ENCODE results near the gene RTKN. TPM values are rescaled to one million over a fixed set of nuclear protein-coding genes. Genes with fewer than 3 reads are reported as not detected.

Gene RTKN
- 83.1 TPM for total RNA-seq (2021; ENCODE audit: unreplicated experiment)
- polyA plus RNA-seq (2012; ENCODE audit: insufficient read length): 79.8 TPM
- Bru-seq, nascent RNA: percentile 81 among the genes with signal in this experiment
- percentile 86 among the genes with signal in this experiment for BruChase-seq, experiment 1, labeled RNA remaining after a 2-hour chase
- BruChase-seq, experiment 2, labeled RNA remaining after a 6-hour chase: percentile 79 among the genes with signal in this experiment
- long read RNA-seq, transcript RTKN-201 (12 exons, 2,220 nt): minor isoform, 8 of 166 reads
- long read RNA-seq, transcript RTKN-202 (12 exons, 2,142 nt): major isoform, 79 of 166 reads
- long read RNA-seq, transcript RTKN-210 (3 exons, 853 nt): minor isoform, 19 of 166 reads
- long read RNA-seq, transcript RTKN-207 (2 exons, 1,105 nt): minor isoform, 7 of 166 reads
- long read RNA-seq, partial matches to known transcripts: 8 of 166 reads
- long read RNA-seq, other reads (novel, unspliced or antisense): 42 of 166 reads

DNA sequence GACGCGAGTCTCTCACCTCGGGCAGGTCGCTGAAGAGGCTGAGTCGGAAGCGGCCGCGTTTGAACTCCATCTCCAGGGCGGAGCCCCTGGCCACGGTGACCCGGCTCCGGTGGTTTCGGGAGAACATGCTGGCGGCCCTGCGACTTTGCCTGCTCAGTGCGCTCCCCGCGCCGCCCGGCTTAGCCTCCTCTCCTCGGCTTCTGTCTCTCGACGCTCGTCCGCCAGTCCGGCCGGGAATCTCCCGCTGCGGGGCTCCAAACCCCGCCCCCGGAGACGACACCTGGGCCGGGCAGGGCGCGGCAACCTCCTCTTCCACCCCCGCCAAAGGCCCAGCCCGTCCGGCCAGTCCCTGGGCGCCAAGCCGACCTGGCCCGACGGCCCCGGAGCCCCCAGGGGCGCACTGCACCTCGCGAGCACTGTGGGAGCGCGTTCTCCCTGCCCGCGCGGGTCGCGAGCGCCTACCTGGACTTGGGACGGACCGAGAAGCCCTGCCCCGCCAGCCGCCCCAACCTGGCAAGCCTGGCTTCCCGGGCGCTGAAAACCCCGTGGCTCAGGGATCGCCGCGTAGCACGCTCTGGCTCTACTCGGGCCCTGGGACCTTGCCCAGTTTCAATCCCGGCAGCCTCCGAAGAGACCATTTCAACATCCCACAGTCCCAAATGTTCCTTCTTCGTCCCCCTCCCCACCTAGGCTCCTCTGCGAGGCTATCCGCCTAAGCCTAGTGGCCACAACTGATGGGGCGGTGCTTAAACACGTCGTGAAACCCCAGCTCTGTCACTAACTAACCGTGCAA is at the start of gene RTKN:
Gene RTKN, minus strand, starts transcription at position 248 of the 793 bp plus-strand sequence. Its CDS starts 121 bp downstream, at position 127.
- ATAC-seq: peak; percentile 77
- peaks cover 10% of the 10 kb centered on the region for H3K4me1 ChIP-seq (ENCODE audit: control insufficient read depth, insufficient read depth, low read length)
- H3K36me3 ChIP-seq (ENCODE audit: control insufficient read depth, insufficient read depth, low read length): no peaks in the 10 kb centered on the region
- ChIA-PET POLR2A (interaction anchor here (0.8 kb wide), 1 partner anchor 13 kb away, joined by 3 read pairs; no protein-coding TSS in a partner anchor), CTCF (no interaction called here)
- DNase-seq (ENCODE audit: low read depth, low spot score): no peak
- 0 out of 2 replicates have a peak, but pooled peaks have one; percentile 24 for TF ChIP-seq SIN3A (IDR thresholded peaks at IDR 0.05; ENCODE audit: borderline replicate concordance, insufficient read depth, low read depth, low read length)
- TF ChIP-seq CTCF (IDR thresholded peaks at IDR 0.05): no peak
- peak; percentile 95 for TF ChIP-seq TCF7L2 (IDR thresholded peaks at IDR 0.05; ENCODE audit: low read depth, low read length)
- TF ChIP-seq, protein P1, sequence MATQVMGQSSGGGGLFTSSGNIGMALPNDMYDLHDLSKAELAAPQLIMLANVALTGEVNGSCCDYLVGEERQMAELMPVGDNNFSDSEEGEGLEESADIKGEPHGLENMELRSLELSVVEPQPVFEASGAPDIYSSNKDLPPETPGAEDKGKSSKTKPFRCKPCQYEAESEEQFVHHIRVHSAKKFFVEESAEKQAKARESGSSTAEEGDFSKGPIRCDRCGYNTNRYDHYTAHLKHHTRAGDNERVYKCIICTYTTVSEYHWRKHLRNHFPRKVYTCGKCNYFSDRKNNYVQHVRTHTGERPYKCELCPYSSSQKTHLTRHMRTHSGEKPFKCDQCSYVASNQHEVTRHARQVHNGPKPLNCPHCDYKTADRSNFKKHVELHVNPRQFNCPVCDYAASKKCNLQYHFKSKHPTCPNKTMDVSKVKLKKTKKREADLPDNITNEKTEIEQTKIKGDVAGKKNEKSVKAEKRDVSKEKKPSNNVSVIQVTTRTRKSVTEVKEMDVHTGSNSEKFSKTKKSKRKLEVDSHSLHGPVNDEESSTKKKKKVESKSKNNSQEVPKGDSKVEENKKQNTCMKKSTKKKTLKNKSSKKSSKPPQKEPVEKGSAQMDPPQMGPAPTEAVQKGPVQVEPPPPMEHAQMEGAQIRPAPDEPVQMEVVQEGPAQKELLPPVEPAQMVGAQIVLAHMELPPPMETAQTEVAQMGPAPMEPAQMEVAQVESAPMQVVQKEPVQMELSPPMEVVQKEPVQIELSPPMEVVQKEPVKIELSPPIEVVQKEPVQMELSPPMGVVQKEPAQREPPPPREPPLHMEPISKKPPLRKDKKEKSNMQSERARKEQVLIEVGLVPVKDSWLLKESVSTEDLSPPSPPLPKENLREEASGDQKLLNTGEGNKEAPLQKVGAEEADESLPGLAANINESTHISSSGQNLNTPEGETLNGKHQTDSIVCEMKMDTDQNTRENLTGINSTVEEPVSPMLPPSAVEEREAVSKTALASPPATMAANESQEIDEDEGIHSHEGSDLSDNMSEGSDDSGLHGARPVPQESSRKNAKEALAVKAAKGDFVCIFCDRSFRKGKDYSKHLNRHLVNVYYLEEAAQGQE (IDR thresholded peaks at IDR 0.05; ENCODE audit: insufficient read depth in 1 of 2, low read depth in 2 of 2, low read length in 1 of 2): no peak
- TF ChIP-seq POLR2AphosphoS5 (IDR thresholded peaks at IDR 0.05; ENCODE audit: low read depth, low read length): peak; percentile 64
- H3K27ac ChIP-seq (ENCODE audit: low read length): peak within 1 kb of the TSS; percentile 90
- in situ Hi-C loops (cut with HindIII; ENCODE audit: low pct_unique_long_range_greater_than_20kb, low sequenced_read_pairs) (no loop called here), intact Hi-C loops (cut with micrococcal nuclease; ENCODE audit: unreplicated experiment) (no loop called here)
- H3K27me3 ChIP-seq (ENCODE audit: control insufficient read depth, insufficient read depth, low read length): peaks cover 3% of the 10 kb centered on the region; the same call in 1 of the 2 replicates
- BruUV-seq (replicated peaks): no TSS peak
- no peaks in the 10 kb centered on the region for H3K9me3 ChIP-seq (ENCODE audit: control insufficient read depth, insufficient read depth, low read depth, low read length)
- peak within 1 kb of the TSS; percentile 67 to 93 for H3K4me3 ChIP-seq (ENCODE audit: low read depth in 2 of 2, low read length in 2 of 2)

GRCh38 chr2:74489906-74490305 is 48.2 kb upstream of the RTKN start:
- no peak for ATAC-seq
- Histone ChIP-seq H3K36me3 (ENCODE audit: control insufficient read depth, insufficient read depth, low read length) (no peaks in the 10 kb centered on the region; the same call in none of the 2 replicates), H3K27ac (ENCODE audit: low read length) (no peak overlapping the region), H3K4me1 (ENCODE audit: control insufficient read depth, insufficient read depth, low read length) (no peaks in the 10 kb centered on the region), H3K27me3 (ENCODE audit: control insufficient read depth, insufficient read depth, low read length) (no peaks in the 10 kb centered on the region), H3K9me3 (ENCODE audit: control insufficient read depth, insufficient read depth, low read depth, low read length) (no peaks in the 10 kb centered on the region), H3K4me3 (ENCODE audit: low read depth in 2 of 2, low read length in 2 of 2) (no peak overlapping the region)
- BruUV-seq (replicated peaks): no TSS peak
- no peak for DNase-seq (ENCODE audit: low read depth, low spot score)
- no peak for TF ChIP-seq CTCF (IDR thresholded peaks at IDR 0.05)
- no peak for TF ChIP-seq SIN3A (IDR thresholded peaks at IDR 0.05; ENCODE audit: borderline replicate concordance, insufficient read depth, low read depth, low read length)
- TF ChIP-seq POLR2AphosphoS5 (IDR thresholded peaks at IDR 0.05; ENCODE audit: low read depth, low read length): no peak
- TF ChIP-seq, protein P1 (IDR thresholded peaks at IDR 0.05; ENCODE audit: insufficient read depth in 1 of 2, low read depth in 2 of 2, low read length in 1 of 2): no peak
- no peak for TF ChIP-seq TCF7L2 (IDR thresholded peaks at IDR 0.05; ENCODE audit: low read depth, low read length)
- CTCF ChIA-PET: no interaction called here
- POLR2A ChIA-PET: interaction anchor here (0.8 kb wide), 1 partner anchor 11 kb away, joined by 3 read pairs; no protein-coding TSS in a partner anchor
- intact Hi-C loops (cut with micrococcal nuclease; ENCODE audit: unreplicated experiment): no loop called here
- in situ Hi-C loops (cut with HindIII; ENCODE audit: low pct_unique_long_range_greater_than_20kb, low sequenced_read_pairs): no loop called here

Data from Panc1 (cell line).